Measurements from ENCODE around the gene HHAT. TPM values are rescaled to one million over a fixed set of nuclear protein-coding genes. Genes with fewer than 3 reads are reported as not detected.

Gene HHAT
- total and polyA plus RNA-seq, 4 experiments from 2014 or later, result 4.3 to 6.8 (median 5.8) TPM

- no peak for DNase-seq
- no peak overlapping the region for H3K4me3 Mint-ChIP-seq
- H3K36me3 Mint-ChIP-seq, result peaks cover 0 to 5% of the 10 kb centered on the region in 2 donors
- no peaks in the 10 kb centered on the region for H3K4me1 Mint-ChIP-seq
- CTCF ChIA-PET (ENCODE audit: partially characterized antibody), result no interaction called here
- intact Hi-C loops (cut with micrococcal nuclease), result no loop called here
- no peak overlapping the region for H3K27ac Mint-ChIP-seq
- Histone ChIP-seq H3K4me3 (ENCODE audit: low read length in 2 of 2) (no peak overlapping the region), H3K36me3 (ENCODE audit: insufficient read depth, low read length) (no peaks in the 10 kb centered on the region), H3K27me3 (ENCODE audit: insufficient read depth, low read length) (no peaks in the 10 kb centered on the region), H3K9me3 (ENCODE audit: control insufficient read depth in 1 of 2, low read length in 2 of 2) (no peaks in the 10 kb centered on the region), H3K4me1 (ENCODE audit: insufficient read depth, low read length) (no peaks in the 10 kb centered on the region), H3K27ac (ENCODE audit: low read depth, low read length) (no peak overlapping the region)
- H3K9me3 Mint-ChIP-seq, result peaks cover 0 to 9% (median under 1%) of the 10 kb centered on the region in 8 donors
- POLR2A ChIA-PET (ENCODE audit: partially characterized antibody), result no interaction called here
- no peaks in the 10 kb centered on the region for H3K27me3 Mint-ChIP-seq
These were observed 242.9 kb downstream of the HHAT start for GRCh38 chr1:210571356-210572284.

DNA sequence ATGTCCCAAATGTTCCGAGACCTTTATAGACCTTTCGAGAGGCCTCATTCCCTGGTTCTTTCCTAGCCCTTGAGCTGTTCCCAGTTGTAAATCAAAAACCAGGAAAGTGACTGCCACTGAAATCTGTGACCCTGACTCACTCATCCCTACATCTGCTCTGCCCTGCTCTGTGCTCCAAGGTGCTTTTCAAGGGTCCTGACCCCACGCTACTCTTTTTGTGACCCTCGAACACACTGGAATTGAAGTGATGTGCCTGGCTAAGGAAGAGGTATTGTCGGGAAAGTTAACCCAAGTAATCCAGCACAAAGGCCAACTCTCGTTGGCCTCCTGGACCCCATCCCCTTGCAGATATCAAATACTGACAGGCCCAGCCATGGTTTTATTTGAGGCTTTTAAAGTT lies 244.4 kb downstream of the HHAT start:
- Histone ChIP-seq H3K27me3 (ENCODE audit: insufficient read depth, low read length) (no peaks in the 10 kb centered on the region), H3K4me1 (ENCODE audit: insufficient read depth, low read length) (no peaks in the 10 kb centered on the region), H3K27ac (ENCODE audit: low read depth, low read length) (no peak overlapping the region), H3K4me3 (ENCODE audit: low read length in 2 of 2) (no peak overlapping the region), H3K9me3 (ENCODE audit: control insufficient read depth in 1 of 2, low read length in 2 of 2) (no peaks in the 10 kb centered on the region), H3K36me3 (ENCODE audit: insufficient read depth, low read length) (no peaks in the 10 kb centered on the region)
- ChIA-PET POLR2A (ENCODE audit: partially characterized antibody) (no interaction called here), CTCF (ENCODE audit: partially characterized antibody) (no interaction called here)
- no peak for DNase-seq
- Mint-ChIP-seq H3K4me3 (no peak overlapping the region), H3K9me3 (peaks cover 2 to 15% (median 7%) of the 10 kb centered on the region in 8 donors), H3K27me3 (no peaks in the 10 kb centered on the region), H3K36me3 (peaks cover 1 to 11% of the 10 kb centered on the region in 2 donors), H3K4me1 (no peaks in the 10 kb centered on the region), H3K27ac (no peak overlapping the region)
- intact Hi-C loops (cut with micrococcal nuclease), result no loop called here

DNA sequence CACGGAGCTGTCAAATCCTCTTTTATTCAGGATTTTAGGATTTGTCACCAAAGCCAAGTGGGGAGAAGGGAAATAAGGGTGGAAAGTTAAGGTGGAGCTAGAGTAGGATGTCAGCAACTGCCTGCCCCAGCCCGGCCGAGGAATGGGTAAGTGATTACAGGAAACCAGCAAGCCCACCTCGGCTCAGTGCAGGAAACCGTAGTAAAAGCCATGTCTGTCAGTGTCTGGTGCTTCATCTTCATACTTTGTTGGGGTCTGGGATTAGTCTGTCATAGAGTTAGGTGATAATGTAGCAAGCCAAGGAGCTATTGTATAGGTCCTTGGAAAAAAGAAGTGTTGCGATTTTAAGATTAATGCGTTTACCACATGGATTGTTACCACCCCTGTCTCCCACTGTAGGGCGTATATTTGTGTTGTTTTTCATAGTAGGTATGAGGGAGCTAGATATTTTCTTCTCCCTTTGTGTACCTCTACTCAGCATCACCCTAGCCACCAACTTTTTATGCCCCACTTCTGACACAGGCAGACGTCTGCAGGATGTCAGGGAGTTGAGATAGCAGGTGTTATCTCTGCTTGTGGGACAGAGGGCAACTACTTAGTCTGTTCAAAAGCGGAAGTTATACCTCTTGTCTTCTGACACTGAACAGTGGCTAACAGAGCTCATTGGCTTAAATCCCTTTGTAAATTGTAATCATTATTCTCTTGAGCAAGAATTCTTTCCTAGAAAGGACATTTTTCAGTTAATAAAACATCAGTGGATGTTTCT lies 253.7 kb downstream of the HHAT start:
- H3K27ac Mint-ChIP-seq, result peak overlapping the region in 1 of 7 donors; percentile 2

GRCh38 chr1:210584439-210585113 lies 255.9 kb downstream of the HHAT start:
- Mint-ChIP-seq H3K27me3 (no peaks in the 10 kb centered on the region), H3K36me3 (peaks cover under 1 to 12% of the 10 kb centered on the region in 2 donors), H3K9me3 (no peaks in the 10 kb centered on the region), H3K27ac (peak overlapping the region in 1 of 7 donors; percentile 5), H3K4me1 (peaks cover 0 to 5% (median 0%) of the 10 kb centered on the region in 4 donors), H3K4me3 (no peak overlapping the region)
- CTCF ChIA-PET (ENCODE audit: partially characterized antibody), result interaction anchor here (1.1 to 1.6 kb wide), 2 partner anchors 550 to 1069 kb away, joined by 3 to 5 read pairs; no protein-coding TSS in a partner anchor
- H3K4me3 ChIP-seq (ENCODE audit: low read length in 2 of 2), result no peak overlapping the region
- no peaks in the 10 kb centered on the region for H3K4me1 ChIP-seq (ENCODE audit: insufficient read depth, low read length)
- H3K27ac ChIP-seq (ENCODE audit: low read depth, low read length), result no peak overlapping the region
- H3K9me3 ChIP-seq (ENCODE audit: control insufficient read depth in 1 of 2, low read length in 2 of 2), result no peaks in the 10 kb centered on the region
- intact Hi-C loops (cut with micrococcal nuclease), result loop anchor here (1.0 to 10.0 kb wide), 2 partner anchors 550 to 890 kb away; partner anchors contain the start of gene KCNH1
- no peaks in the 10 kb centered on the region for H3K27me3 ChIP-seq (ENCODE audit: insufficient read depth, low read length)
- no peaks in the 10 kb centered on the region for H3K36me3 ChIP-seq (ENCODE audit: insufficient read depth, low read length)
- POLR2A ChIA-PET (ENCODE audit: partially characterized antibody), result no interaction called here
- DNase-seq, result peak; percentile 30 to 41 (median 32)

More for the DNA sequence above, 253.7 kb downstream of the HHAT start:
- H3K27me3 Mint-ChIP-seq, result no peaks in the 10 kb centered on the region
- CTCF ChIA-PET (ENCODE audit: partially characterized antibody), result interaction anchor here (1.0 kb wide), 1 partner anchor 551 kb away, joined by 3 read pairs; the partner anchor contains the start of gene KCNH1
- H3K27ac ChIP-seq (ENCODE audit: low read depth, low read length), result no peak overlapping the region
- H3K9me3 Mint-ChIP-seq, result peaks cover 0 to under 1% (median 0%) of the 10 kb centered on the region in 8 donors
- no peaks in the 10 kb centered on the region for H3K4me1 ChIP-seq (ENCODE audit: insufficient read depth, low read length)
- H3K4me1 Mint-ChIP-seq, result peaks cover 0 to 5% (median 0%) of the 10 kb centered on the region in 4 donors
- no peaks in the 10 kb centered on the region for H3K9me3 ChIP-seq (ENCODE audit: control insufficient read depth in 1 of 2, low read length in 2 of 2)
- DNase-seq, result no peak
- H3K36me3 Mint-ChIP-seq, result peaks cover 0 to under 1% of the 10 kb centered on the region in 2 donors
- H3K4me3 ChIP-seq (ENCODE audit: low read length in 2 of 2), result no peak overlapping the region
- POLR2A ChIA-PET (ENCODE audit: partially characterized antibody), result no interaction called here
- no peaks in the 10 kb centered on the region for H3K36me3 ChIP-seq (ENCODE audit: insufficient read depth, low read length)
- H3K27me3 ChIP-seq (ENCODE audit: insufficient read depth, low read length), result no peaks in the 10 kb centered on the region
- no peak overlapping the region for H3K4me3 Mint-ChIP-seq
- intact Hi-C loops (cut with micrococcal nuclease), result loop anchor here (10.0 kb wide), 1 partner anchor 892 kb away; no protein-coding TSS in a partner anchor

- no peaks in the 10 kb centered on the region for H3K9me3 ChIP-seq (ENCODE audit: control insufficient read depth in 1 of 2, low read length in 2 of 2)
- CTCF ChIA-PET (ENCODE audit: partially characterized antibody), result no interaction called here
- POLR2A ChIA-PET (ENCODE audit: partially characterized antibody), result no interaction called here
- H3K9me3 Mint-ChIP-seq, result peaks cover 0 to 16% (median 5%) of the 10 kb centered on the region in 8 donors
- no peaks in the 10 kb centered on the region for H3K27me3 ChIP-seq (ENCODE audit: insufficient read depth, low read length)
- peaks cover 0 to 5% (median 0%) of the 10 kb centered on the region in 4 donors for H3K4me1 Mint-ChIP-seq
- H3K27me3 Mint-ChIP-seq, result no peaks in the 10 kb centered on the region
- H3K4me3 Mint-ChIP-seq, result no peak overlapping the region
- H3K27ac ChIP-seq (ENCODE audit: low read depth, low read length), result no peak overlapping the region
- no peak overlapping the region for H3K4me3 ChIP-seq (ENCODE audit: low read length in 2 of 2)
- no peak overlapping the region for H3K27ac Mint-ChIP-seq
- no peaks in the 10 kb centered on the region for H3K36me3 ChIP-seq (ENCODE audit: insufficient read depth, low read length)
- H3K36me3 Mint-ChIP-seq, result peaks cover 11 to 33% of the 10 kb centered on the region in 2 donors
- intact Hi-C loops (cut with micrococcal nuclease), result loop anchor here (10.0 kb wide), 1 partner anchor 888 kb away; no protein-coding TSS in a partner anchor
- no peak for DNase-seq
- no peaks in the 10 kb centered on the region for H3K4me1 ChIP-seq (ENCODE audit: insufficient read depth, low read length)
These were observed 258.1 kb downstream of the HHAT start for GRCh38 chr1:210586771-210587170.

- Histone ChIP-seq H3K27me3 (ENCODE audit: insufficient read depth, low read length) (no peaks in the 10 kb centered on the region), H3K27ac (ENCODE audit: low read depth, low read length) (no peak overlapping the region), H3K4me1 (ENCODE audit: insufficient read depth, low read length) (no peaks in the 10 kb centered on the region), H3K9me3 (ENCODE audit: control insufficient read depth in 1 of 2, low read length in 2 of 2) (no peaks in the 10 kb centered on the region), H3K36me3 (ENCODE audit: insufficient read depth, low read length) (no peaks in the 10 kb centered on the region), H3K4me3 (ENCODE audit: low read length in 2 of 2) (no peak overlapping the region)
- intact Hi-C loops (cut with micrococcal nuclease), result loop anchor here (10.0 kb wide), 1 partner anchor 887 kb away; no protein-coding TSS in a partner anchor
- no peaks in the 10 kb centered on the region for H3K27me3 Mint-ChIP-seq
- peaks cover 0 to 2% (median 0%) of the 10 kb centered on the region in 4 donors for H3K4me1 Mint-ChIP-seq
- DNase-seq, result no peak
- no peak overlapping the region for H3K27ac Mint-ChIP-seq
- ChIA-PET CTCF (ENCODE audit: partially characterized antibody) (no interaction called here), POLR2A (ENCODE audit: partially characterized antibody) (no interaction called here)
- H3K36me3 Mint-ChIP-seq, result peaks cover 13 to 36% of the 10 kb centered on the region in 2 donors
- H3K9me3 Mint-ChIP-seq, result peaks cover 0 to 16% (median 6%) of the 10 kb centered on the region in 8 donors
- H3K4me3 Mint-ChIP-seq, result no peak overlapping the region
These were observed 258.9 kb downstream of the HHAT start for GRCh38 chr1:210587566-210587965.

All from CD4-positive, alpha-beta memory T cell (primary cell).